GM06990 (cell line): ENCODE measurements around the gene FRMD4A.
"Not testable (repeated sequence)": the region's sequence is repeated elsewhere in the genome, so short reads cannot be mapped to it uniquely, and the experiment has no call there.

Experiments used
- DNase-seq: peaks from one replicate; pipeline ENCODE4 v3.0.0-alpha.2; 2011; ENCODE audit not compliant: insufficient read length; ENCODE audit errors: extremely low read depth
- H3K27me3 ChIP-seq: replicated peaks from 2 replicates; pipeline ENCODE4 v1.6.0; 2011; ENCODE audit warnings: low read length; ENCODE audit not compliant: control insufficient read depth, insufficient read depth
- H3K36me3 ChIP-seq: 2 replicates; pipeline ENCODE4 v1.5.1; 2011; ENCODE audit warnings: low read length; ENCODE audit not compliant: control insufficient read depth, insufficient read depth
- H3K4me3 ChIP-seq: replicated peaks from 2 replicates; pipeline ENCODE4 v1.5.1; 2011; ENCODE audit warnings: low read depth, mild to moderate bottlenecking, control low read depth, low read length
- TF ChIP-seq, protein P1 (sequence below): IDR thresholded peaks from 2 replicates; pipeline ENCODE4 v1.5.1; 2011; ENCODE audit warnings: low read length, control low read depth, mild to moderate bottlenecking, inconsistent platforms; ENCODE audit not compliant: insufficient read depth, poor library complexity, severe bottlenecking

FRMD4A gene

DNA sequence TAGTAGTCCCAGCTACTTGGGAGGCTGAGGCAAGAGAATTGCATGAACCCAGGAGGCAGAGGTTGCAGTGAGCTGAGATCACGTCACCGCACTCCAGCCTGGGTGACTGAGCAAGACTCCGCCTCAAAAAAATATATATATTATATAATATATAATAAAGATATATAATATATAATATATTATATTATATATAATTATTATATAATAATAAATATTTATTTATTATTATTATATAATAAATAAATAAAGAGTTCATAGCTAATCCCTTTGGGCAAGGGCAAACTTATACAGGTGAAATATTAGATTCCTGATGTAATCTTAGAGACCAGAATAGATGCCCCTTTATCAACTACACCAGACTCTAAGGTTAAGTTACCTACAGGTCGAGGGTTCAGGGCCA, 558.7 kb downstream of the FRMD4A start:
- Histone ChIP-seq H3K27me3 (no peaks in the 10 kb centered on the region), H3K36me3 (peaks cover 2% of the 10 kb centered on the region), H3K4me3 (no peak overlapping the region)
- TF ChIP-seq, protein P1, sequence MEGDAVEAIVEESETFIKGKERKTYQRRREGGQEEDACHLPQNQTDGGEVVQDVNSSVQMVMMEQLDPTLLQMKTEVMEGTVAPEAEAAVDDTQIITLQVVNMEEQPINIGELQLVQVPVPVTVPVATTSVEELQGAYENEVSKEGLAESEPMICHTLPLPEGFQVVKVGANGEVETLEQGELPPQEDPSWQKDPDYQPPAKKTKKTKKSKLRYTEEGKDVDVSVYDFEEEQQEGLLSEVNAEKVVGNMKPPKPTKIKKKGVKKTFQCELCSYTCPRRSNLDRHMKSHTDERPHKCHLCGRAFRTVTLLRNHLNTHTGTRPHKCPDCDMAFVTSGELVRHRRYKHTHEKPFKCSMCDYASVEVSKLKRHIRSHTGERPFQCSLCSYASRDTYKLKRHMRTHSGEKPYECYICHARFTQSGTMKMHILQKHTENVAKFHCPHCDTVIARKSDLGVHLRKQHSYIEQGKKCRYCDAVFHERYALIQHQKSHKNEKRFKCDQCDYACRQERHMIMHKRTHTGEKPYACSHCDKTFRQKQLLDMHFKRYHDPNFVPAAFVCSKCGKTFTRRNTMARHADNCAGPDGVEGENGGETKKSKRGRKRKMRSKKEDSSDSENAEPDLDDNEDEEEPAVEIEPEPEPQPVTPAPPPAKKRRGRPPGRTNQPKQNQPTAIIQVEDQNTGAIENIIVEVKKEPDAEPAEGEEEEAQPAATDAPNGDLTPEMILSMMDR = no peak
- no peak for DNase-seq

DNA sequence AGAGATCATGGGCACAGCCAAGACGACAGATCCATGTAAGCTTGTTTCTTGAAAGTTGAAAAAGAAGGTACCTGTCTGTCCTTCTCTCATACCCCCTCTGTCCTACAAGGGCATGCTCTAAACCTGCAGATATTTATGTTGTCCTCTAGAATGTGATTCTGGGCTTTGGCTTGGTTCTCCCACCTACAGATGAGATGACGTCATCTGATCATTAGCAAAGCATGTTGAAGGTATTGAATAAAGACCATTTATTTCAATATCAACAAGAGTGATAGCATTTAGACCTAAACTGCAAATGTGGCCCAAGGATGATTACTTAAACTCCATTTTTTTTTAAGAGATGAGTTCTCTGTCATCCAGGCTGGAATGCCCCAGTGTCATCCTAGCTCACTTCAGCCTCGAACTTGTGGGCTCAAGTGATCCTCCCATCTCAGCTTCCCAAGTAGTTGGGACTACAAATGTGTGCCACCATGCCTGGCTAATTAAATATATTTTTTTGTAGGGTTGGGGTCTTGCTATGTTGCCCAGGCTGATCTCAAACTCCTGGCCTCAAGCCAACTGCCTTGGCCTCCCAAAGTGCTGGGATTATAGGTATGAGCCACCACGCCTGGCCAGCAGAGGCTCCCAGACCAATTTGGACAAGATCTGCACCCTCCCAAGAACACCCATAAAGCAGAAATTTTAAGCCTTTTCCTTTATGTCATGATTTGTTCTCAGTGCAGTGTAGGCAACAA, 559.8 kb downstream of the FRMD4A start:
- peaks cover 2% of the 10 kb centered on the region for H3K36me3 ChIP-seq
- H3K4me3 ChIP-seq = no peak overlapping the region
- TF ChIP-seq, protein P1 = no peak
- no peak for DNase-seq
- H3K27me3 ChIP-seq = no peaks in the 10 kb centered on the region

DNA sequence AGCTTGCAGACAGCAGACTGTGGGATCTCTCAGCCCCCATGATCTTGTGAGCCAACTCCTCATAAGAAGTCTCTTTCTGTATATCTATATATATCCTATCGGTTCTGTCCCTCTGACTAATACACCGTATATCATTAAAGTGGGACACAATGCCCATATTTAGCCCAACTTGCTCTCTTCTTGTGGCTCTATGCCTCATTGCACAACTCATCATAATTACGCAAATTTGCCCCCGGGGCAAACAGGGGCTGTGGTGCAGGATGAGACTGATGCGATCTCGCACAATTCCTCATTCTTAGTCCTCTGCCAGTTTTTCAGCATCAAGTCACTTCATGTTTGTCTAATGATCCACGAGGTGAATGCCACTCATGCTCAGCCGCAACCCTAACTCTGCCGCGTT, 560.8 kb downstream of the FRMD4A start:
- TF ChIP-seq, protein P1 = no peak
- Histone ChIP-seq H3K36me3 (peaks cover 2% of the 10 kb centered on the region), H3K27me3 (no peaks in the 10 kb centered on the region), H3K4me3 (no peak overlapping the region)
- peak; percentile 47 for DNase-seq

- Histone ChIP-seq H3K27me3 (no peaks in the 10 kb centered on the region), H3K36me3 (no peaks in the 10 kb centered on the region), H3K4me3 (no peak overlapping the region)
- TF ChIP-seq, protein P1 = no peak
- no peak for DNase-seq
These were observed 563.0 kb downstream of the FRMD4A start for GRCh38 chr10:13767676-13768178.

GRCh38 chr10:13767148-13767547, 563.6 kb downstream of the FRMD4A start:
- H3K36me3 ChIP-seq, DNase-seq, H3K4me3 ChIP-seq, H3K27me3 ChIP-seq: not testable (repeated sequence)

DNA sequence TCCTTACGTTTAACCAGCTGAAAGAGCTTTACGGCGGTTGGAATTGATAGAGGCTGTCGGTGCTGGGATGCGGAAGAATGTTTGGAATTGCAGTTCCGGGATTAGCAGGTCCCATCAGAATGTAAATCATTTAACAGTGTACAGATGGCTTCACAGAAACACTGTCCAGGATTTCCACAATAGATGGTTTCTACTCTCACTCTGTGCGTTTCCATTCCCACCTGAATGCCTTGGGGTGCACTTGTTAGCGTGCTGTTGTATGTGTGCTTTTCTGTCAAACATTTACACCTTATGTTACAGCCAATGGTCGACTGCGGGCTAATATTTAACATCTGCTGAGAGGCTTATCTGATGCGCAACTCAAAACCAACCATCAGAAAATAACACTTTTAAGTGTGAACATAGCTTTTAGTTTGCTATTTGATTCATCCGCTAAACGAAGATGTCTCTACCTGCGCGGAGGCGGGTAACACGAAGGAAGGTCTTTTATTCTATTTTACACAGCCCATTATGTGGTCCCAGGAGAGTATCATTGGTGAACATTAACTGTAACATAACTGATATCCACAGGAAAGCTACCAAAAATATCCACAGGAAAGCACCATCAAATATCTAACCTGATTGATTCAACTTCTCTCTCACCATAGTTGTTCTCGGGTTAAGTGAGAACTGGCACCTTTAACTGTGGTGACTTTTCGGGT, 564.9 kb downstream of the FRMD4A start:
- H3K27me3 ChIP-seq = no peaks in the 10 kb centered on the region
- H3K36me3 ChIP-seq = no peaks in the 10 kb centered on the region
- H3K4me3 ChIP-seq = no peak overlapping the region
- TF ChIP-seq, protein P1 = no peak
- no peak for DNase-seq
